ENCODE measurements around the gene USP13. TPM values are rescaled to one million over a fixed set of nuclear protein-coding genes. Genes with fewer than 3 reads are reported as not detected.
A peak's percentile ranks its signal among the peaks of the same experiment; 100 is the strongest.

The USP13 gene
- total RNA-seq, 2 donors from 2014 or later, result 6.5 to 10.3 TPM

GRCh38 chr3:179646177-179646576 is 6.7 kb upstream of the USP13 start:
- ATAC-seq, result no peak
- DNase-seq (ENCODE audit: low spot score in 2 of 2), result no peak
- Mint-ChIP-seq H3K9me3 (no peaks in the 10 kb centered on the region), H3K27ac (no peak overlapping the region), H3K36me3 (no peaks in the 10 kb centered on the region)

- Mint-ChIP-seq H3K9me3 (no peaks in the 10 kb centered on the region), H3K27ac (no peak overlapping the region), H3K36me3 (peaks cover 6 to 19% of the 10 kb centered on the region in 2 donors)
- ATAC-seq (no peak), DNase-seq (ENCODE audit: low spot score in 2 of 2) (no peak)
Measured at GRCh38 chr3:179651687-179652446, 973 bp upstream of the USP13 start.

- Mint-ChIP-seq H3K36me3 (peaks cover 6 to 19% of the 10 kb centered on the region in 2 donors), H3K9me3 (no peaks in the 10 kb centered on the region), H3K27ac (peak overlapping the region; percentile 83 to 91)
- peak; percentile 66 to 74 for DNase-seq (ENCODE audit: low spot score in 2 of 2)
- peak; percentile 76 to 82 for ATAC-seq
Measured at GRCh38 chr3:179653096-179653797, 407 bp downstream of the USP13 start.

- no peak for DNase-seq (ENCODE audit: low spot score in 2 of 2)
- Mint-ChIP-seq H3K9me3 (no peaks in the 10 kb centered on the region), H3K36me3 (peaks cover 6 to 19% of the 10 kb centered on the region in 2 donors), H3K27ac (no peak overlapping the region)
- no peak for ATAC-seq
Measured at GRCh38 chr3:179655236-179655635, 2.4 kb downstream of the USP13 start.

GRCh38 chr3:179658606-179659005 is 5.8 kb downstream of the USP13 start:
- DNase-seq (ENCODE audit: low spot score in 2 of 2), result no peak
- H3K36me3 Mint-ChIP-seq, result peaks cover 2 to 14% of the 10 kb centered on the region in 2 donors
- no peak for ATAC-seq
- H3K9me3 Mint-ChIP-seq, result no peaks in the 10 kb centered on the region
- H3K27ac Mint-ChIP-seq, result no peak overlapping the region

- ATAC-seq, result no peak
- Mint-ChIP-seq H3K36me3 (peaks cover 0 to 2% of the 10 kb centered on the region in 2 donors), H3K27ac (no peak overlapping the region), H3K9me3 (no peaks in the 10 kb centered on the region)
- DNase-seq (ENCODE audit: low spot score in 2 of 2), result no peak
Measured at GRCh38 chr3:179660872-179661271, 8.0 kb downstream of the USP13 start.

GRCh38 chr3:179661777-179662176 is 8.9 kb downstream of the USP13 start:
- H3K27ac Mint-ChIP-seq, result no peak overlapping the region
- H3K36me3 Mint-ChIP-seq, result no peaks in the 10 kb centered on the region
- DNase-seq (ENCODE audit: low spot score in 2 of 2) (no peak), ATAC-seq (no peak)
- no peaks in the 10 kb centered on the region for H3K9me3 Mint-ChIP-seq

- ATAC-seq, result no peak
Measured at GRCh38 chr3:179663093-179663492, 10.3 kb downstream of the USP13 start.

GRCh38 chr3:179666030-179666429 is 13.2 kb downstream of the USP13 start:
- DNase-seq (ENCODE audit: low spot score in 2 of 2) (no peak), ATAC-seq (no peak)
- Mint-ChIP-seq H3K36me3 (no peaks in the 10 kb centered on the region), H3K9me3 (no peaks in the 10 kb centered on the region), H3K27ac (peak overlapping the region; percentile 20 to 86)

More at GRCh38 chr3:179663093-179663492, 10.3 kb downstream of the USP13 start:
- no peak for DNase-seq (ENCODE audit: low spot score in 2 of 2)
- no peak overlapping the region for H3K27ac Mint-ChIP-seq
- H3K36me3 Mint-ChIP-seq, result no peaks in the 10 kb centered on the region
- no peaks in the 10 kb centered on the region for H3K9me3 Mint-ChIP-seq

- ATAC-seq (no peak), DNase-seq (ENCODE audit: low spot score in 2 of 2) (no peak)
- Mint-ChIP-seq H3K9me3 (no peaks in the 10 kb centered on the region), H3K36me3 (no peaks in the 10 kb centered on the region), H3K27ac (no peak overlapping the region)
Measured at GRCh38 chr3:179666436-179667035, 13.7 kb downstream of the USP13 start.

GRCh38 chr3:179668429-179668828 is 15.6 kb downstream of the USP13 start:
- ATAC-seq (no peak), DNase-seq (ENCODE audit: low spot score in 2 of 2) (no peak)
- Mint-ChIP-seq H3K27ac (no peak overlapping the region), H3K36me3 (no peaks in the 10 kb centered on the region), H3K9me3 (no peaks in the 10 kb centered on the region)

- no peaks in the 10 kb centered on the region for H3K9me3 Mint-ChIP-seq
- no peak for ATAC-seq
- no peak for DNase-seq (ENCODE audit: low spot score in 2 of 2)
- no peaks in the 10 kb centered on the region for H3K36me3 Mint-ChIP-seq
- H3K27ac Mint-ChIP-seq, result no peak overlapping the region
Measured at GRCh38 chr3:179670311-179670710, 17.5 kb downstream of the USP13 start.

GRCh38 chr3:179671309-179671708 is 18.5 kb downstream of the USP13 start:
- H3K9me3 Mint-ChIP-seq, result no peaks in the 10 kb centered on the region
- H3K36me3 Mint-ChIP-seq, result no peaks in the 10 kb centered on the region
- H3K27ac Mint-ChIP-seq, result no peak overlapping the region

GRCh38 chr3:179671747-179672242 is 19.0 kb downstream of the USP13 start:
- ATAC-seq (no peak), DNase-seq (ENCODE audit: low spot score in 2 of 2) (no peak)
- no peaks in the 10 kb centered on the region for H3K36me3 Mint-ChIP-seq
- no peaks in the 10 kb centered on the region for H3K9me3 Mint-ChIP-seq
- no peak overlapping the region for H3K27ac Mint-ChIP-seq

More at GRCh38 chr3:179671309-179671708, 18.5 kb downstream of the USP13 start:
- DNase-seq (ENCODE audit: low spot score in 2 of 2) (no peak), ATAC-seq (no peak)

- Mint-ChIP-seq H3K9me3 (no peaks in the 10 kb centered on the region), H3K36me3 (no peaks in the 10 kb centered on the region), H3K27ac (no peak overlapping the region)
- ATAC-seq (no peak), DNase-seq (ENCODE audit: low spot score in 2 of 2) (no peak)
Measured at GRCh38 chr3:179672918-179673317, 20.1 kb downstream of the USP13 start.

GRCh38 chr3:179673523-179673922 is 20.7 kb downstream of the USP13 start:
- DNase-seq (ENCODE audit: low spot score in 2 of 2) (no peak), ATAC-seq (no peak)
- H3K9me3 Mint-ChIP-seq, result no peaks in the 10 kb centered on the region
- H3K27ac Mint-ChIP-seq, result no peak overlapping the region
- H3K36me3 Mint-ChIP-seq, result no peaks in the 10 kb centered on the region

- Mint-ChIP-seq H3K27ac (no peak overlapping the region), H3K9me3 (no peaks in the 10 kb centered on the region), H3K36me3 (no peaks in the 10 kb centered on the region)
- DNase-seq (ENCODE audit: low spot score in 2 of 2), result no peak
- no peak for ATAC-seq
Measured at GRCh38 chr3:179676081-179676480, 23.2 kb downstream of the USP13 start.

Data from activated naive CD4-positive, alpha-beta T cell treated with anti-CD3 and anti-CD28 coated beads, Interleukin-2, amount 50 U/mL, for 72 hours (primary cell).